GM12878 (cell line): ENCODE measurements around the gene SFSWAP. TPM values are rescaled to one million over a fixed set of nuclear protein-coding genes. Genes with fewer than 3 reads are reported as not detected.

Experiments used
- ATAC-seq: fragments of 200-7000 bp; cut with Tn5 transposase; 3 replicates; pipeline ENCODE4 v1.9.1; 2020; ENCODE audit warnings: mild to moderate bottlenecking, moderate library complexity
- BruUV-seq: library from RNA; stranded (reverse); fragments of 400-500 nt; replicated peaks from 2 replicates; lab custom pipeline; 2021; lab: Mats Ljungman, UMichigan
- CTCF ChIA-PET: fragments of 300-600 bp; sonication (Branson Sonifier 250); formaldehyde crosslinking; extraction: SDS; loops from one replicate; lab custom pipeline; 2021; ENCODE audit warnings: inconsistent platforms; lab: Yijun Ruan, JAX
- POLR2A ChIA-PET: fragments of 350-600 bp; formaldehyde crosslinking; extraction: SDS; loops from one replicate; lab custom pipeline; 2021; ENCODE audit warnings: inconsistent platforms; lab: Charles Lee
- RAD21 ChIA-PET: fragments of 300-600 bp; sonication (Branson Sonifier 250); formaldehyde crosslinking; loops from one replicate; lab custom pipeline; 2023; ENCODE audit warnings: antibody characterized with exemption; ENCODE audit not compliant: unreplicated experiment; lab: Charles Lee
- SMC1A ChIA-PET: fragments of 300-600 bp; sonication (Branson Sonifier 250); formaldehyde crosslinking; loops from one replicate; lab custom pipeline; 2023; ENCODE audit not compliant: unreplicated experiment, uncharacterized antibody; lab: Charles Lee
- DNase-seq: peaks from one replicate; pipeline ENCODE4 v3.0.0-alpha.2; 2011; ENCODE audit warnings: low read depth, low spot score
- FAIRE-seq: peaks from 3 replicates; lab custom pipeline; 2011; peaks lifted over from hg19 to GRCh38; lab: Jason Lieb, UNC
- H2AFZ ChIP-seq: 2 replicates; pipeline ENCODE4 v1.6.0; 2011; ENCODE audit warnings: low read depth, low read length, control low read depth; ENCODE audit not compliant: control insufficient read depth
- H3K27ac ChIP-seq: 2 replicates; pipeline ENCODE4 v1.5.1; 2011; ENCODE audit warnings: control low read depth; ENCODE audit not compliant: control insufficient read depth, insufficient read depth
- H3K27me3 ChIP-seq, 2 experiments: replicated peaks in 1 of 2; 2 replicates each; pipeline versions ENCODE4 v1.6.0 to v1.6.1; 2011; ENCODE audit warnings: low read length in 1 of 2; ENCODE audit not compliant: control insufficient read depth in 2 of 2, insufficient read depth in 2 of 2
- H3K36me3 ChIP-seq, 2 experiments: 2 replicates each; pipeline ENCODE4 v1.5.1; 2011; ENCODE audit warnings: low read length in 1 of 2; ENCODE audit not compliant: control insufficient read depth in 2 of 2, insufficient read depth in 2 of 2
- H3K4me1 ChIP-seq: 2 replicates; pipeline ENCODE4 v1.6.1; 2011; ENCODE audit warnings: mild to moderate bottlenecking, low read length, moderate library complexity, mixed read lengths; ENCODE audit not compliant: control insufficient read depth, insufficient read depth
- H3K4me2 ChIP-seq: 2 replicates; pipeline ENCODE4 v1.6.0; 2011; ENCODE audit warnings: control low read depth; ENCODE audit not compliant: control insufficient read depth, insufficient read depth
- H3K4me3 ChIP-seq: fragments of 200-600 bp; sonication (generic); 2 replicates; pipeline ENCODE4 v1.5.1; 2016
- H3K79me2 ChIP-seq: 2 replicates; pipeline ENCODE4 v1.6.0; 2011; ENCODE audit warnings: low read length; ENCODE audit not compliant: control insufficient read depth, insufficient read depth
- H3K9ac ChIP-seq: 2 replicates; pipeline ENCODE4 v1.8.0; 2011; ENCODE audit warnings: low read length, control low read depth, mixed read lengths; ENCODE audit not compliant: control insufficient read depth, insufficient read depth
- H3K9me3 ChIP-seq: replicated peaks from 3 replicates; pipeline ENCODE4 v1.5.1; 2011; ENCODE audit warnings: mild to moderate bottlenecking, low read length; ENCODE audit not compliant: control insufficient read depth, insufficient read depth
- H4K20me1 ChIP-seq: 2 replicates; pipeline ENCODE4 v1.6.0; 2011; ENCODE audit not compliant: control insufficient read depth, insufficient read depth
- BACH1 ChIP-seq: fragments of 450-650 bp; IDR thresholded peaks from 2 replicates; pipeline ENCODE4 v1.6.1; 2017; ENCODE audit warnings: mild to moderate bottlenecking, borderline replicate concordance
- BRCA1 ChIP-seq: IDR thresholded peaks from 2 replicates; pipeline ENCODE4 v1.6.1; 2011; ENCODE audit warnings: low read depth, low read length, improper control_type of control experiment
- CBX5 ChIP-seq: sonication (generic); IDR thresholded peaks from 2 replicates; pipeline ENCODE4 v1.6.1; 2016; ENCODE audit warnings: low read depth, moderate library complexity, mild to moderate bottlenecking, inconsistent platforms
- CHD2 ChIP-seq: IDR thresholded peaks from 2 replicates; pipeline ENCODE4 v1.6.1; 2011; ENCODE audit warnings: low read depth, low read length, improper control_type of control experiment, borderline replicate concordance
- CUX1 ChIP-seq: IDR thresholded peaks from 2 replicates; pipeline ENCODE4 v1.6.1; 2012; ENCODE audit warnings: improper control_type of control experiment, low read depth, low read length; ENCODE audit not compliant: insufficient replicate concordance
- ELK1 ChIP-seq: IDR thresholded peaks from 2 replicates; pipeline ENCODE4 v1.6.1; 2012; ENCODE audit warnings: low read depth, low read length, improper control_type of control experiment
- ETV6 ChIP-seq, 2 experiments: fragments of 450-650 bp in 1 of 2; IDR thresholded peaks in 1 of 2; conservative IDR thresholded peaks in 1 of 2; 2 replicates each; pipeline ENCODE4 v1.6.1; 2014; ENCODE audit warnings: antibody characterized with exemption in 1 of 2, borderline replicate concordance in 1 of 2, low read depth in 1 of 2, mild to moderate bottlenecking in 1 of 2, moderate library complexity in 1 of 2
- HCFC1 ChIP-seq: fragments of 150-350 bp; IDR thresholded peaks from 2 replicates; pipeline ENCODE4 v1.6.1; 2014; ENCODE audit warnings: low read length
- IRF4 ChIP-seq: IDR thresholded peaks from 2 replicates; pipeline ENCODE4 v1.6.1; 2011; ENCODE audit warnings: low read depth, low read length
- IRF5 ChIP-seq: fragments of 450-650 bp; IDR thresholded peaks from 2 replicates; pipeline ENCODE4 v1.6.1; 2017; ENCODE audit warnings: borderline replicate concordance
- JUND ChIP-seq: IDR thresholded peaks from 2 replicates; pipeline ENCODE4 v1.6.1; 2012; ENCODE audit warnings: low read depth, mild to moderate bottlenecking, low read length, improper control_type of control experiment, moderate library complexity
- MEF2B ChIP-seq: fragments of 450-650 bp; IDR thresholded peaks from 2 replicates; pipeline ENCODE4 v1.6.1; 2018; ENCODE audit warnings: mild to moderate bottlenecking, moderate library complexity; ENCODE audit not compliant: partially characterized antibody, poor library complexity, severe bottlenecking
- MTA3 ChIP-seq: IDR thresholded peaks from 2 replicates; pipeline ENCODE4 v1.6.1; 2012; ENCODE audit warnings: low read length, inconsistent platforms, borderline replicate concordance
- NFXL1 ChIP-seq: fragments of 450-650 bp; IDR thresholded peaks from 2 replicates; pipeline ENCODE4 v1.6.1; 2017; ENCODE audit warnings: antibody characterized with exemption, mild to moderate bottlenecking, borderline replicate concordance
- NRF1 ChIP-seq: conservative IDR thresholded peaks from 2 replicates; pipeline ENCODE4 v1.6.1; 2011; ENCODE audit warnings: mild to moderate bottlenecking, low read depth, low read length, improper control_type of control experiment
- POLR2AphosphoS2 ChIP-seq: IDR thresholded peaks from 2 replicates; pipeline ENCODE4 v1.6.1; 2011; ENCODE audit warnings: low read depth, mild to moderate bottlenecking, low read length, improper control_type of control experiment, moderate library complexity
- POLR2AphosphoS5 ChIP-seq: IDR thresholded peaks from 2 replicates; pipeline ENCODE4 v1.6.1; 2011; ENCODE audit warnings: mild to moderate bottlenecking, low read length, inconsistent platforms
- TARDBP ChIP-seq: IDR thresholded peaks from 2 replicates; pipeline ENCODE4 v1.6.1; 2016; ENCODE audit warnings: borderline replicate concordance
- TCF3 ChIP-seq: IDR thresholded peaks from 2 replicates; pipeline ENCODE4 v1.6.1; 2012; ENCODE audit warnings: low read depth, mild to moderate bottlenecking, low read length, borderline replicate concordance; ENCODE audit not compliant: insufficient read depth
- WGBS: methylation state at CpG from one replicate; pipeline ENCODE4 v1.1.6; 2016; ENCODE audit warnings: low lambda C conversion rate; ENCODE audit not compliant: insufficient replicate concordance, insufficient coverage; ENCODE audit errors: missing lambda C conversion rate; 5-methylcytosine and 5-hydroxymethylcytosine counted together
- in situ Hi-C: fragments of 300-500 bp; cut with MboI; formaldehyde crosslinking; loops from 9 replicates; pipeline ENCODE4 v1.14.3; 2018; ENCODE audit warnings: mixed read lengths
- intact Hi-C: fragments of 100-400 bp; cut with micrococcal nuclease; formaldehyde crosslinking; loops from one replicate; pipeline ENCODE4 v1.14.2; 2022; ENCODE audit not compliant: unreplicated experiment
- polyA plus RNA-seq, 11 experiments: library from polyadenylated mRNA; depleted of rRNA in 4 of 11; unstranded in 6 of 11; stranded (reverse) in 5 of 11; fragments of >200 nt; fragmentation: Nextera tagmentation in 4 of 11; fragmentation: Illumina TruSeq in 1 of 11; extraction: Ambion mirVana in 4 of 11; extraction: Trizol in 1 of 11; gene quantifications; 1 replicate in 1 of 11; 2 replicates in 10 of 11; pipeline versions ENCODE4 v1.2.1 to v1.2.3, GENCODE V29; 2011 to 2016; ENCODE audit warnings: inconsistent platforms in 2 of 11, missing spikeins in 2 of 11, low read depth in 1 of 11
- total RNA-seq, 4 experiments: library from RNA; depleted of rRNA in 3 of 4; stranded (reverse); fragments of >200 nt in 3 of 4; fragmentation: Illumina TruSeq in 1 of 4; extraction: Trizol in 1 of 4; gene quantifications; 2 replicates each; pipeline versions ENCODE4 v1.2.1 to v1.2.3, GENCODE V29; 2013 to 2021

Gene SFSWAP
- total and polyA plus RNA-seq, 10 of the 15 experiments (the other 5 are each of a cell fraction or from before 2014, with no cell fraction given): 1.8 to 48.6 (median 25.0) TPM

- POLR2A ChIA-PET: no interaction called here
- H3K9ac ChIP-seq: no peak overlapping the region
- no peak for TF ChIP-seq MEF2B
- no peak for TF ChIP-seq JUND
- no peak for TF ChIP-seq IRF5
- TF ChIP-seq TCF3: no peak
- TF ChIP-seq CUX1: no peak
- no peak for TF ChIP-seq NFXL1
- no peak for TF ChIP-seq ETV6 (conservative IDR thresholded peaks at IDR 0.05 in 1 of 2, IDR thresholded peaks at IDR 0.05 in 1 of 2; ENCODE audit: borderline replicate concordance in 1 of 2, low read depth in 1 of 2)
- TF ChIP-seq POLR2AphosphoS2: no peak
- no peak for TF ChIP-seq CHD2
- TF ChIP-seq CBX5: no peak
- TF ChIP-seq BRCA1: no peak
- no peak for TF ChIP-seq POLR2AphosphoS5
- TF ChIP-seq HCFC1: no peak
- TF ChIP-seq BACH1: no peak
- no peak for TF ChIP-seq NRF1
- TF ChIP-seq ELK1: no peak
- TF ChIP-seq TARDBP: no peak
- TF ChIP-seq IRF4: no peak
- TF ChIP-seq MTA3: no peak
- TF ChIP-seq, all 136 proteins: peak for 0
- Histone ChIP-seq H2AFZ (no peak overlapping the region), H3K4me1 (no peaks in the 10 kb centered on the region), H3K79me2 (no peaks in the 10 kb centered on the region), H3K27ac (no peak overlapping the region), H3K9me3 (no peaks in the 10 kb centered on the region), H3K27me3 (no peaks in the 10 kb centered on the region), H3K4me3 (no peak overlapping the region), H3K4me2 (no peak overlapping the region), H4K20me1 (no peaks in the 10 kb centered on the region), H3K36me3 (peaks cover 3 to 13% of the 10 kb centered on the region in 2 experiments)
- FAIRE-seq (no peak), DNase-seq (no peak), ATAC-seq (no peak)
- in situ Hi-C loops (no loop called here), intact Hi-C loops (no loop called here)
- 83% methylated on average over 10 of the region's 10 CpGs for WGBS
- no TSS peak for BruUV-seq
- SMC1A ChIA-PET: no interaction called here
- RAD21 ChIA-PET: no interaction called here
- CTCF ChIA-PET: interaction anchor here (0.6 kb wide), 1 partner anchor 882 kb away, joined by 3 read pairs; no protein-coding TSS in a partner anchor
Measured at GRCh38 chr12:131794573-131794972, 83.7 kb downstream of the SFSWAP start.
